Measurements from ENCODE around the gene RBM34.

The RBM34 gene

DNA sequence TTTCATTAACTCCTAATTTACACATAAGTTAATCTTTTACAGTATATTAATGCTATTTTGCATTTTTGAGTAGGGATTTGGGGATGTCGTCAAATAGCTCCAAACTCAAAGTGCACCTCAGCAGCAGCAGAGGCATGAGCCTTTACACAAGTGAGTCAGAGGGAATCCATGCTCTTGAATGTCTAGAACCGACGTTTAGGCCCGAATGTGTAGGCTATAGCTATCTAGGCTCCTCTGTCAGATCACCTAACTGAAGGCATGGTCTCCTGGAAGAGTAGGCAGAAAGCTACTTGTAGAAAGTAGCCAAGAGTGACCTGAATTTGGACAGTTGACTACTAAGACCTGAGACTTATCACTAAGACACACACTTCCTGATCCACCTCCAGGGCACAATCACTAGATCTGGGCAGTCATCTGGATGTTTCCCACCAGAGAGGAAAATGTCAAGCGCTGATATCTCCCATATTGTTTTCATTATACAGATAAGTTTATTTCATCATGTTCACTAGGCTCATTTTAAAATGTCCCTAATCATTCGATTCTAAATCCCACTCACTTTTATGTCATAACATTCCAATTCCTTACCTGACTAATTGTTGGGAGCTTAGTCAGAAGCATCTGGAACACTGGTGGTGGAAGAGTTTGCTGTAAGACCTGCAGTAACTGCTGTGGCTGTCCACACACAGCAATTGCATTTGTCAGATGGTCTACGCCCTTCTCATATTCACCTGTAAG is 47.7 kb downstream of the RBM34 start:
- Mint-ChIP-seq H3K4me1 (no peaks in the 10 kb centered on the region), H3K36me3 (peaks cover 63% of the 10 kb centered on the region), H3K9me3 (no peaks in the 10 kb centered on the region), H3K4me3 (no peak overlapping the region), H3K27me3 (no peaks in the 10 kb centered on the region), H3K27ac (no peak overlapping the region)
- DNase-seq, result no peak
- CTCF ChIA-PET, result interaction anchor here (0.6 kb wide), 1 partner anchor 218 kb away, joined by 3 read pairs; no protein-coding TSS in a partner anchor

- Mint-ChIP-seq H3K36me3 (peaks cover 56% of the 10 kb centered on the region), H3K27ac (no peak overlapping the region), H3K4me1 (no peaks in the 10 kb centered on the region), H3K9me3 (no peaks in the 10 kb centered on the region), H3K27me3 (no peaks in the 10 kb centered on the region), H3K4me3 (no peak overlapping the region)
- CTCF ChIA-PET, result interaction anchor here (0.6 kb wide), 1 partner anchor 219 kb away, joined by 3 read pairs; no protein-coding TSS in a partner anchor
- DNase-seq, result peak; percentile 7
Observed at GRCh38 chr1:235112297-235113182, 48.5 kb downstream of the RBM34 start.

DNA sequence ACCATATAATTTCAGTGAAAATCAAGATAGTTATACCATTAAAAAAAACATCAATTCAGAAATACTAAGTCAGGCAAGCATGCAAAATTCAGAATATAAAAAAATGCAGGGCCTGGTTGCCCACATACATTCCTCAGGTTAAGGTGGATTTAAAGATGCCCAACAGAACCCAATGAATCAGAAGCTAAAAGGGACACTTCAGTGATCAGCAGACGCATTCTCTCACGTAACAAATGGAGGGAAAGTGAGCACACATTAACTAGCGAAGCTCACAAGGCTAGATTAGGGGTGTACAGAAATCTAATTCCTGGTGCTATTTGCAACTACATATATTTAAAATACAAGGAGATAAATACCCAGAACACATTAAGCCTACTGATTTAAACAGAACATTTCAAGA is 49.9 kb downstream of the RBM34 start:
- peaks cover 61% of the 10 kb centered on the region for H3K36me3 Mint-ChIP-seq
- CTCF ChIA-PET, result no interaction called here

DNA sequence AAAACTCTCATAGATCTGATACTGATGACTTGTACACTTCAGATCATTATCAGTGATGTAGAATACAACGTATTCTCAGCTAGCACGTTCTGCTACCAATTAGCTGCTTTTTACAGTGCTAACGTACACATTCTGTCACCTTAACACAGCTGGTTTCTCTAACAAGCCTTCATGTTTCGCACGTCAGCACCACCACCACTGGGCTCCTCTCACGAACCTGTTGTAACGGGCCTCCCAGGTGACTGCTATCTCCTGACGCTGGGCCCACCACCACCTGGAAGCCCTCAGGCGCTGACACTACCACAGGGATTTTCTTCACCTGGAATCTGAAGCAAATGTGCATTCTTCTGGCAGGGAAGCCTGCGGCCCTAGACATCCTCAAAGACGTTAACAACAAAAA is 52.2 kb downstream of the RBM34 start:
- Mint-ChIP-seq H3K27ac (no peak overlapping the region), H3K4me3 (no peak overlapping the region), H3K4me1 (peaks cover 21% of the 10 kb centered on the region), H3K36me3 (peaks cover 48% of the 10 kb centered on the region), H3K27me3 (no peaks in the 10 kb centered on the region), H3K9me3 (no peaks in the 10 kb centered on the region)
- CTCF ChIA-PET, result interaction anchor here (1.4 to 2.4 kb wide), 2 partner anchors 15 to 622 kb away, joined by 3 to 7 read pairs; no protein-coding TSS in a partner anchor
- no peak for DNase-seq

More for the DNA sequence above, 49.9 kb downstream of the RBM34 start:
- Mint-ChIP-seq H3K9me3 (no peaks in the 10 kb centered on the region), H3K4me3 (no peak overlapping the region), H3K27ac (no peak overlapping the region), H3K27me3 (no peaks in the 10 kb centered on the region), H3K4me1 (peaks cover 3% of the 10 kb centered on the region)
- no peak for DNase-seq

DNA sequence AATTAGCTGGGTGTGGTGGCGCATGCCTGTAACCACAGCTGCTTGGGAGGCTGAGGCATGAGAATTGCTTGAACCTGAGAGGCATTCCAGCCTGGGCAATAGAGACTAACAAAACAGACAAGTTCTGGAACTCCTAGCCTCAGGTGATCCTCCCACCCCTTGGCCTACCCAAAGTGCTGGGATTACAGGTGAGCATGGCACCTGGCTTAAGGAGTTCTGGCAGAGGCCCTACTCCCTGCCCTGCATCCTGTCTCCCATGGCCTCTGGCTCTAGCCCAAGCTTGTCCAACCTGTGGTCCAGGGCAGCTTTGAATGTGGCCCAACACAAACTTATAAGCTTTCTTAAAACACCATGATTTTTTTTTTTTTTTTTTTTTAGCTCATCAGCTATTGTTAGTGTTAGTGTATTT is 52.9 kb downstream of the RBM34 start:
- H3K27ac Mint-ChIP-seq, result no peak overlapping the region

DNA sequence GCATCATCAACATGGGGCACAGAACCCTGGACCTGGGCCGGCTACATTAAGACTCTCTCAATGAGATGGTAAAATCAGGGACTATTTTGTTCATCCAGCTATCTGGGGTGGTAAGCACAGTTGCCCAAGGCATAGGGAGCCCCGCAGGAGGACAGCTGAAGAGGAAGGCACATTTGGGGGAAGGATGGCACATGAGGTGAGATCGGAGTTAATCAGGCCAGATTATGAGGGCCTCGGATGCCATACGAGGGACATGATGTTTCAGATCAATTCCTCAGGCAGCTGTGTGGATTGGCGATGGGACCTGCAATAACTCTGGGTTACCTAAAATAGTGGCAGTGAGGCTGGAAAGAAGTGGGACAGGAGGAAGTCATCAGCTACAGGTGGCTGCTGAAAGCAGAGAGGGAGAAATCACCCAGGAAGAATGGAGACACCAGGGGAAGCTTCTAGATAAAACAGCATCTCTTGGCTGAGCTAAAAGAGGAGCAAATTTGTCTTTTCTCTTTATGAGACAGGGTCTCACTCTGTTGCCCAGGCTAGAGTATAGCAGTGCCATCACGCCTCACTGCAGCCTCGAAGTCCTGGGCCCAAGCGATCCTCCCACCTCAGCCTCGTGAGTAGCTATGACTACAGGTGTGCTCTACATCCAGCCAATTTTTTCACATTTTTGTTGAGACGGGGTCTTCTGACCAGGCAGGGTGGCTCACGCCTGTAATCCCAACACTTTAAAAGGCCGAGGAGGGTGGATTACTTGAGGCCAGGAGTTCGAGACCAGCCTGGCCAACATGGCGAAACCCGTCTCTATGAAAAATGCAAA is 53.5 kb downstream of the RBM34 start:
- Mint-ChIP-seq H3K4me3 (no peak overlapping the region), H3K36me3 (peaks cover 36% of the 10 kb centered on the region), H3K9me3 (no peaks in the 10 kb centered on the region), H3K4me1 (peaks cover 31% of the 10 kb centered on the region), H3K27ac (peak overlapping the region; percentile 35), H3K27me3 (no peaks in the 10 kb centered on the region)
- peak; percentile 11 for DNase-seq
- CTCF ChIA-PET, result interaction anchor here (0.6 to 3.7 kb wide), 6 partner anchors 13 to 309 kb away, joined by 3 to 24 read pairs (median 4); no protein-coding TSS in a partner anchor

More for the DNA sequence above, 52.9 kb downstream of the RBM34 start:
- CTCF ChIA-PET, result interaction anchor here (0.6 to 2.4 kb wide), 3 partner anchors 13 to 307 kb away, joined by 3 to 7 read pairs (median 3); no protein-coding TSS in a partner anchor
- DNase-seq, result peak; percentile 2
- H3K36me3 Mint-ChIP-seq, result peaks cover 42% of the 10 kb centered on the region
- no peaks in the 10 kb centered on the region for H3K27me3 Mint-ChIP-seq
- H3K4me1 Mint-ChIP-seq, result peaks cover 25% of the 10 kb centered on the region
- no peaks in the 10 kb centered on the region for H3K9me3 Mint-ChIP-seq
- no peak overlapping the region for H3K4me3 Mint-ChIP-seq

- CTCF ChIA-PET, result interaction anchor here (0.7 to 3.7 kb wide), 5 partner anchors 13 to 310 kb away, joined by 3 to 24 read pairs (median 5); no protein-coding TSS in a partner anchor
- DNase-seq, result no peak
- Mint-ChIP-seq H3K27ac (no peak overlapping the region), H3K9me3 (no peaks in the 10 kb centered on the region), H3K36me3 (peaks cover 33% of the 10 kb centered on the region), H3K4me3 (no peak overlapping the region), H3K27me3 (peaks cover 6% of the 10 kb centered on the region), H3K4me1 (peaks cover 42% of the 10 kb centered on the region)
Observed at GRCh38 chr1:235106457-235106856, 54.6 kb downstream of the RBM34 start.

GRCh38 chr1:235105051-235106043 is 55.7 kb downstream of the RBM34 start:
- peaks cover 17% of the 10 kb centered on the region for H3K27me3 Mint-ChIP-seq
- peaks cover 24% of the 10 kb centered on the region for H3K36me3 Mint-ChIP-seq
- no peaks in the 10 kb centered on the region for H3K9me3 Mint-ChIP-seq
- no peak overlapping the region for H3K4me3 Mint-ChIP-seq
- H3K27ac Mint-ChIP-seq, result peak overlapping the region; percentile 82
- peaks cover 46% of the 10 kb centered on the region for H3K4me1 Mint-ChIP-seq
- CTCF ChIA-PET, result interaction anchor here (0.6 to 5.9 kb wide), 13 partner anchors 11 to 626 kb away, joined by 3 to 28 read pairs (median 4); partner anchors contain the start of genes B3GALNT2 and RBM34
- DNase-seq, result peak; percentile 18

DNA sequence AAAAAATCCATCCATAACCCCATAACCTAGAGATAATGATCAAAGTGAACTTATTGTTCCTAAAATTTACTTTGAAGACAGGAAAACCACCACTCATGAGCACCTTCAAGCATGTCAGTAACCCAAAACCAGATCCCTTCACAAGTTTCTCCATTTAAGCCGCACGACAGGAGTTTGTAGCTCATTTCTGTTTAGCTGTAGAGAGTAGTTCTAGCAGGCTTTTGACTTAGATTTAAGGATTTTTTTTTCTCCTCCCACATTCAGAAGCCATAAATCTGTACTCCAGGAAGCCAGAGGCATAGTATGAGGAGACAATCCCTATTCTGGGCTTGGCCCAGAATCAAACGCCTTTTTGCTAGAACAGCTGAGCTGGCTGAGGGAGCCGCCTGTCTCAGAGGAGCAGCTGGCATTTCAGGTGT is 58.0 kb downstream of the RBM34 start:
- peaks cover 11% of the 10 kb centered on the region for H3K36me3 Mint-ChIP-seq

GRCh38 chr1:235102259-235102582 is 58.8 kb downstream of the RBM34 start:
- Mint-ChIP-seq H3K4me3 (no peak overlapping the region), H3K36me3 (peaks cover 7% of the 10 kb centered on the region), H3K4me1 (peaks cover 46% of the 10 kb centered on the region), H3K9me3 (no peaks in the 10 kb centered on the region), H3K27me3 (peaks cover 48% of the 10 kb centered on the region), H3K27ac (no peak overlapping the region)
- DNase-seq, result no peak
- CTCF ChIA-PET, result interaction anchor here (1.4 to 5.9 kb wide), 4 partner anchors 12 to 615 kb away, joined by 3 to 22 read pairs (median 10); no protein-coding TSS in a partner anchor

More for the DNA sequence above, 58.0 kb downstream of the RBM34 start:
- Mint-ChIP-seq H3K4me3 (peak overlapping the region; percentile 5), H3K4me1 (peaks cover 46% of the 10 kb centered on the region), H3K27ac (peak overlapping the region; percentile 75), H3K27me3 (peaks cover 40% of the 10 kb centered on the region), H3K9me3 (no peaks in the 10 kb centered on the region)
- peak; percentile 50 for DNase-seq
- CTCF ChIA-PET, result interaction anchor here (0.7 to 5.9 kb wide), 6 partner anchors 9 to 616 kb away, joined by 3 to 28 read pairs (median 10); no protein-coding TSS in a partner anchor

DNA sequence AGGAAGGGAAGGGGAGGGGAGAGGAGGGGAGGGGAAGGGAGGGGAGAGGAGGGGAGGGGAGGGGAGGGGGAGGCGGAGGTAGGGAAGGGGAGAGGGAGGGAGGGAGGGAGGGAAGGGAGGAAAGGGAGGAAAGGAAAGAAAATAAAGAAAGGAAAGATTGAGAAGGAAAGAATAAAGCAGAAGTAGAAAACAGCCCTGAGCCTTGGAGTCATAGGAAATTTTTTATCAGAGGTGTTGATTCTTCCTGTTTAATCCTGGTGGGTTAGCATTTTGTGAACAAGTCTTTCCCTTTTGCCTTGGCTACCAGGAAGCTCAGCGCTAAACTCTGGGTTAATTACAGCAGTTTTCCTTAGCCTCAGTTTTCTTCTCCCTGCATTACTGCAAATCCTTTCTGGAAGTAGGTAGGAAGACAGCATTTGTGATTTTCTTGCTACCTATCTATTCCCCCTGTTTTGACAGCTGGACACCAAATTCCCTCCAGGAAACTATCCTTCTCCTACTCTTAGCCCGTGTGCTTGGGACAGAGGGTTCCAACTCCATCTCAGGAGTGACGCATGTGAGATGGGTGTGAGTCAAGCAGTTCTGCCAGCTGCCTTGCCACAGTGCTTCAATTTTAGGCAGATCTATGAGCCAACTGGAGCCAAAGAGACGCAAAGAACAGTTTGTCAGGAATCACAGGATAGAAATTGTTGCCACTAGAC is 59.3 kb downstream of the RBM34 start:
- H3K36me3 Mint-ChIP-seq, result peaks cover 2% of the 10 kb centered on the region
- CTCF ChIA-PET, result interaction anchor here (1.4 to 5.9 kb wide), 3 partner anchors 11 to 615 kb away, joined by 3 to 22 read pairs (median 7); no protein-coding TSS in a partner anchor
- H3K27me3 Mint-ChIP-seq, result peaks cover 52% of the 10 kb centered on the region
- H3K4me3 Mint-ChIP-seq, result no peak overlapping the region
- H3K4me1 Mint-ChIP-seq, result peaks cover 46% of the 10 kb centered on the region
- H3K27ac Mint-ChIP-seq, result no peak overlapping the region
- no peak for DNase-seq
- no peaks in the 10 kb centered on the region for H3K9me3 Mint-ChIP-seq

GRCh38 chr1:235100194-235100772 is 60.8 kb downstream of the RBM34 start:
- no peaks in the 10 kb centered on the region for H3K36me3 Mint-ChIP-seq
- CTCF ChIA-PET, result interaction anchor here (5.9 kb wide), 1 partner anchor 613 kb away, joined by 22 read pairs; no protein-coding TSS in a partner anchor
- DNase-seq, result peak; percentile 6
- no peaks in the 10 kb centered on the region for H3K9me3 Mint-ChIP-seq
- no peak overlapping the region for H3K4me3 Mint-ChIP-seq
- H3K27ac Mint-ChIP-seq, result no peak overlapping the region
- peaks cover 55% of the 10 kb centered on the region for H3K27me3 Mint-ChIP-seq
- peaks cover 40% of the 10 kb centered on the region for H3K4me1 Mint-ChIP-seq
